ENCODE data around the gene HINT1.

The HINT1 gene

GRCh38 chr5:131164191-131165118 lies 601 bp downstream of the HINT1 start:
- peak; percentile 79 for DNase-seq (ENCODE audit: low spot score)
- peak overlapping the region; percentile 96 for H3K27ac ChIP-seq
- TF ChIP-seq CTCF (conservative IDR thresholded peaks at IDR 0.05; ENCODE audit: low read depth) = peak; percentile 47
- ChIA-PET POLR2A (ENCODE audit: low non-redundant PET) (no interaction called here), CTCF (interaction anchor here (0.6 to 2.2 kb wide), 9 partner anchors 8 to 867 kb away, joined by 3 to 8 read pairs (median 3); no protein-coding TSS in a partner anchor)

GRCh38 chr5:131163276-131164119 lies 1.6 kb downstream of the HINT1 start:
- ChIA-PET CTCF (interaction anchor here (0.6 to 0.7 kb wide), 3 partner anchors 11 to 516 kb away, joined by 3 read pairs; no protein-coding TSS in a partner anchor), POLR2A (ENCODE audit: low non-redundant PET) (interaction anchor here (0.6 to 0.9 kb wide), 3 partner anchors 43 to 210 kb away, joined by 4 to 5 read pairs (median 5); partner anchors contain the start of gene CDC42SE2)
- TF ChIP-seq CTCF (conservative IDR thresholded peaks at IDR 0.05; ENCODE audit: low read depth) = no peak
- H3K27ac ChIP-seq = peak overlapping the region; percentile 42; the same call in 1 of the 2 replicates
- DNase-seq (ENCODE audit: low spot score) = peak; percentile 36

GRCh38 chr5:131160134-131160533 lies 4.9 kb downstream of the HINT1 start:
- H3K27ac ChIP-seq = no peak overlapping the region
- POLR2A ChIA-PET (ENCODE audit: low non-redundant PET) = no interaction called here

GRCh38 chr5:131156957-131157356 lies 8.1 kb downstream of the HINT1 start:
- DNase-seq (ENCODE audit: low spot score) = no peak
- ChIA-PET POLR2A (ENCODE audit: low non-redundant PET) (no interaction called here), CTCF (no interaction called here)
- no peak overlapping the region for H3K27ac ChIP-seq
- TF ChIP-seq CTCF (conservative IDR thresholded peaks at IDR 0.05; ENCODE audit: low read depth) = no peak

More at GRCh38 chr5:131160134-131160533, 4.9 kb downstream of the HINT1 start:
- CTCF ChIA-PET = no interaction called here
- TF ChIP-seq CTCF (conservative IDR thresholded peaks at IDR 0.05; ENCODE audit: low read depth) = no peak
- no peak for DNase-seq (ENCODE audit: low spot score)

GRCh38 chr5:131156385-131156784 lies 8.7 kb downstream of the HINT1 start:
- ChIA-PET POLR2A (ENCODE audit: low non-redundant PET) (no interaction called here), CTCF (interaction anchor here (0.5 kb wide), 1 partner anchor 9 kb away, joined by 3 read pairs; the partner anchor contains the start of gene HINT1)
- H3K27ac ChIP-seq = no peak overlapping the region
- no peak for DNase-seq (ENCODE audit: low spot score)
- TF ChIP-seq CTCF (conservative IDR thresholded peaks at IDR 0.05; ENCODE audit: low read depth) = no peak

- ChIA-PET CTCF (no interaction called here), POLR2A (ENCODE audit: low non-redundant PET) (no interaction called here)
- H3K27ac ChIP-seq = no peak overlapping the region
- no peak for DNase-seq (ENCODE audit: low spot score)
- no peak for TF ChIP-seq CTCF (conservative IDR thresholded peaks at IDR 0.05; ENCODE audit: low read depth)
Measured at GRCh38 chr5:131151216-131151615, 13.8 kb downstream of the HINT1 start.

Measured in RWPE1 (cell line).